Dedifferentiated amniotic fluid mesenchymal stem cell (primary cell): ENCODE data around the gene CAMKV.
"Not testable (repeated sequence)": the region's sequence is repeated elsewhere in the genome, so short reads cannot be mapped to it uniquely, and the experiment has no call there.

ENCODE experiments used
- DNase-seq: peaks from one replicate; pipeline ENCODE4 v3.0.0-alpha.2; 2016; ENCODE audit errors: extremely low spot score

CAMKV gene

GRCh38 chr3:49855662-49856061 lies 14.0 kb downstream of the CAMKV start:
- no peak for DNase-seq

- no peak for DNase-seq
Measured at GRCh38 chr3:49845694-49846093, 24.0 kb downstream of the CAMKV start.

- no peak for DNase-seq
Measured at GRCh38 chr3:49844464-49845183, 25.1 kb downstream of the CAMKV start.

- DNase-seq: no peak
Measured at GRCh38 chr3:49842843-49843517, 26.7 kb downstream of the CAMKV start.

GRCh38 chr3:49841806-49842205 lies 27.9 kb downstream of the CAMKV start:
- DNase-seq: no peak

- DNase-seq: no peak
Measured at GRCh38 chr3:49841126-49841696, 28.5 kb downstream of the CAMKV start.

GRCh38 chr3:49840388-49840787 lies 29.3 kb downstream of the CAMKV start:
- DNase-seq: no peak

- DNase-seq: peak; percentile 82
Measured at GRCh38 chr3:49839193-49839809, 30.4 kb downstream of the CAMKV start.

- DNase-seq: no peak
Measured at GRCh38 chr3:49831341-49831740, 38.4 kb downstream of the CAMKV start.

GRCh38 chr3:49826016-49826415 lies 43.7 kb downstream of the CAMKV start:
- no peak for DNase-seq

GRCh38 chr3:49823131-49823530 lies 46.6 kb downstream of the CAMKV start:
- not testable (repeated sequence) for DNase-seq

- DNase-seq: peak; percentile 48
Measured at GRCh38 chr3:49813497-49814174, 56.1 kb downstream of the CAMKV start, which contains the start of gene UBA7. Gene UBA7 (minus strand): TSS chr3:49813953. CDS start chr3:49813787, 166 bp downstream.

- no peak for DNase-seq
Measured at GRCh38 chr3:49812916-49813496, 56.7 kb downstream of the CAMKV start.
